ENCODE measurements around the gene BTG1.

Gene BTG1

DNA sequence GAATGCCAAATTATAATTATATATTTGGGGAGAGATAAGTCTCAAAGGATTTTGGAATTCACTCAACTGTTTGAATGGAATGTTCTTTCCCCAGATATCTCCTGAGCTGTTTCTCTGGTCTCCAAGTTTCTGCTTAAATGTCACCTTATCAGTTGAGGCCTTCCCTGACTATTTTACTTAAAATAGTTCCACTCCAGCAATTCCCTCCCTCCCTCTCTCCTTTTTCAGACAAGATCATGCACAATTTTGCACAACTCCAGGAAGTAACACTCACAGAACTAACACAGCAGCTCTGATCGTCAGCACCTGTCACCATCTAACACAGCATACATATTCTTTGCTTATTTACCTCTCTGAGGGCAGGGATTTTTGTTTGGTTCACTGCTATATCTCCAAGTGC lies 12.5 kb downstream of the BTG1 start:
- Histone ChIP-seq H3K36me3 (no peaks in the 10 kb centered on the region), H3K9me3 (no peaks in the 10 kb centered on the region), H3K4me1 (ENCODE audit: control insufficient read depth in 1 of 2, insufficient read depth in 1 of 2, low read depth in 1 of 2, low read length in 1 of 2) (peaks cover 100% of the 10 kb centered on the region in 2 experiments), H3K4me3 (ENCODE audit: low read depth in 1 of 2, low read length in 1 of 2) (peak overlapping the region in 1 of 2 experiments; percentile 35), H3K27me3 (no peaks in the 10 kb centered on the region), H3K27ac (peak overlapping the region; percentile 77)
- TF ChIP-seq CTCF (IDR thresholded peaks at IDR 0.05) = no peak

- Histone ChIP-seq H3K4me3 (ENCODE audit: low read depth in 1 of 2, low read length in 1 of 2) (peak overlapping the region in 1 of 2 experiments; percentile 9), H3K4me1 (ENCODE audit: control insufficient read depth in 1 of 2, insufficient read depth in 1 of 2, low read depth in 1 of 2, low read length in 1 of 2) (peaks cover 100% of the 10 kb centered on the region in 2 experiments), H3K27ac (peak overlapping the region; percentile 77), H3K9me3 (no peaks in the 10 kb centered on the region), H3K36me3 (no peaks in the 10 kb centered on the region), H3K27me3 (no peaks in the 10 kb centered on the region)
- no peak for TF ChIP-seq CTCF (IDR thresholded peaks at IDR 0.05)
Observed at GRCh38 chr12:92132288-92132687, 13.4 kb downstream of the BTG1 start.

GRCh38 chr12:92130999-92131398 lies 14.6 kb downstream of the BTG1 start:
- TF ChIP-seq CTCF (IDR thresholded peaks at IDR 0.05) = no peak
- no peaks in the 10 kb centered on the region for H3K36me3 ChIP-seq
- H3K9me3 ChIP-seq = no peaks in the 10 kb centered on the region
- peaks cover 100% of the 10 kb centered on the region in 2 experiments for H3K4me1 ChIP-seq (ENCODE audit: control insufficient read depth in 1 of 2, insufficient read depth in 1 of 2, low read depth in 1 of 2, low read length in 1 of 2)
- H3K27ac ChIP-seq = peak overlapping the region; percentile 77
- peak overlapping the region; percentile 12 to 16 for H3K4me3 ChIP-seq (ENCODE audit: low read depth in 1 of 2, low read length in 1 of 2)
- H3K27me3 ChIP-seq = no peaks in the 10 kb centered on the region

- Histone ChIP-seq H3K4me3 (ENCODE audit: low read depth in 1 of 2, low read length in 1 of 2) (no peak overlapping the region), H3K36me3 (no peaks in the 10 kb centered on the region), H3K9me3 (no peaks in the 10 kb centered on the region), H3K27me3 (no peaks in the 10 kb centered on the region), H3K27ac (peak overlapping the region; percentile 77), H3K4me1 (ENCODE audit: control insufficient read depth in 1 of 2, insufficient read depth in 1 of 2, low read depth in 1 of 2, low read length in 1 of 2) (peaks cover 100% of the 10 kb centered on the region in 2 experiments)
- no peak for TF ChIP-seq CTCF (IDR thresholded peaks at IDR 0.05)
Observed at GRCh38 chr12:92129609-92130008, 16.0 kb downstream of the BTG1 start.

DNA sequence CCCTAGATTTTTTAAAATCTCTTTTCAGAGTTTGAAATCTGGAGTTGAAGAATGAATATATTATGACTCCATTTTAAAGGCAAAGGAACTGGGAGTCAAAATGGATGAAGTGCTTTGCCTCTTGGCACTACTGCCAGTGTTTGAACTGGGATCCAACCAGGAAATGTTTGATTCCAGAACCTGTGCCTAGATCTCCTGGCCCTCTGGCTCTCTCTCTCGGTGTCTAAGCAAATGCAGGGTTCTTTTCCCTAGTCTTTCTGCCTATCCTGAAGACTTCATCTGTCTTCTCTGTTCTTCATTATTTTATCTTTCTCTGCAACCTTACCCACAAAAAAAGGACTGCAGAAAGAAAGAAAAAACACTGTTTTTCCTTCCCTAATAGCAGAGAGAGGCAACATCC lies 17.0 kb downstream of the BTG1 start:
- Histone ChIP-seq H3K27ac (peak overlapping the region; percentile 77), H3K9me3 (no peaks in the 10 kb centered on the region), H3K27me3 (no peaks in the 10 kb centered on the region), H3K4me1 (ENCODE audit: control insufficient read depth in 1 of 2, insufficient read depth in 1 of 2, low read depth in 1 of 2, low read length in 1 of 2) (peaks cover 98 to 100% of the 10 kb centered on the region in 2 experiments), H3K36me3 (no peaks in the 10 kb centered on the region), H3K4me3 (ENCODE audit: low read depth in 1 of 2, low read length in 1 of 2) (peak overlapping the region in 1 of 2 experiments; percentile 31)
- no peak for TF ChIP-seq CTCF (IDR thresholded peaks at IDR 0.05)

- no peaks in the 10 kb centered on the region for H3K36me3 ChIP-seq
- H3K9me3 ChIP-seq = no peaks in the 10 kb centered on the region
- no peak for TF ChIP-seq CTCF (IDR thresholded peaks at IDR 0.05)
- H3K27me3 ChIP-seq = no peaks in the 10 kb centered on the region
- H3K4me1 ChIP-seq (ENCODE audit: control insufficient read depth in 1 of 2, insufficient read depth in 1 of 2, low read depth in 1 of 2, low read length in 1 of 2) = peaks cover 78 to 79% of the 10 kb centered on the region in 2 experiments
- peak overlapping the region; percentile 83 for H3K27ac ChIP-seq
- peak overlapping the region; percentile 41 to 50 for H3K4me3 ChIP-seq (ENCODE audit: low read depth in 1 of 2, low read length in 1 of 2)
Observed at GRCh38 chr12:92124689-92125029, 21.0 kb downstream of the BTG1 start.

All from neutrophil (primary cell).